GM18520 (cell line): ENCODE results near the gene KIF6.

ENCODE experiments used
- ATAC-seq: cut with Tn5 transposase; IDR thresholded peaks from one replicate; pipeline ENCODE4 v1.9.1; 2021; ENCODE audit not compliant: unreplicated experiment

KIF6 gene

DNA sequence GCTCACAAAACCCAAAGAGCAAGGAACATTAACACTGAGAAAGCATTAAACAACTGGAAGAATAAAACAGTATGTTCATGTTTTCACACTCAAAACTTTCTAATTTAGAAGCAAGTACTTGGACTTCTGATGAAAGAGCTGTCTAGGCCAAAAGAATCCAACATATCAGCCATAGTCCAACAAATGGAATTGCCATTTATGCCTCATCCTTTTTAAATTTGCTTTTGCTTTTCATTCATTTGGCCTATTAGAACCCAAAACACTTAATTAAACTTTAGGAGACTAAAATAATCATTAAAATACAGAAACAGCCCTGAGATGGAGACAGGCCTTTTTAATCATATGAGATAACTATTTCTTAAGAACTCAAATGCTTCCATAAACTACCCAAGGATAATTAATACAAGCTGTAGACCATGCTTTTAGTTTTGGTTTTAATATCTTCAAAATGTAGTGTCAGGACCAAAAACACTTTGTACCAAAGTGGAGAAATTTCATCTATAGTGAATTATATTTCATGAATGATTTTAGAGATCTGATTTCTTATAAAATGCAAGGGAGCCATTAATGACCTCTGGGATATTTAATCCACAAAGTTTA is 166.5 kb downstream of the KIF6 start:
- ATAC-seq = no peak

GRCh38 chr6:39558079-39558478 is 167.1 kb downstream of the KIF6 start:
- ATAC-seq = no peak

DNA sequence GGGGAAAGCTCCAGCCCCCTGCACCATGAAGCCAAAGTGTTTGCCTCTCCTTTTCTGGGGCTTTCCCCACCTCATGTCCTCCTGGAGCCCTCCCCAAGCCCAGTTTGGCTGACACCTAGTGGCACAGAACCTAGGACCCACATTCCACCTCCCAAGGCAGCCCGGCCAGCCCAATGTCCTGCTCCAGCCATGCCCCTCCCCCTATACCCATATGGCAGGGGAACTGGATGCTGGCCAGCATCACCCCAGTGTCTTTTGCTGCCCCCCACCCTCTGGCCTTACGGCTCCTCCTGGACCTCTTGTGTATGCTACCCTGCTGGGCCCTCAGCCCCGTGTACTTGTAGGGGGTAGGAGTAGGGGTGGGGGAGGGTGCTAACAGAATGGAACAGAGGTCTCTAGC is 170.1 kb downstream of the KIF6 start:
- no peak for ATAC-seq

- no peak for ATAC-seq
These were observed 171.1 kb downstream of the KIF6 start for GRCh38 chr6:39553860-39554802.

GRCh38 chr6:39553029-39553428 is 172.2 kb downstream of the KIF6 start:
- no peak for ATAC-seq

DNA sequence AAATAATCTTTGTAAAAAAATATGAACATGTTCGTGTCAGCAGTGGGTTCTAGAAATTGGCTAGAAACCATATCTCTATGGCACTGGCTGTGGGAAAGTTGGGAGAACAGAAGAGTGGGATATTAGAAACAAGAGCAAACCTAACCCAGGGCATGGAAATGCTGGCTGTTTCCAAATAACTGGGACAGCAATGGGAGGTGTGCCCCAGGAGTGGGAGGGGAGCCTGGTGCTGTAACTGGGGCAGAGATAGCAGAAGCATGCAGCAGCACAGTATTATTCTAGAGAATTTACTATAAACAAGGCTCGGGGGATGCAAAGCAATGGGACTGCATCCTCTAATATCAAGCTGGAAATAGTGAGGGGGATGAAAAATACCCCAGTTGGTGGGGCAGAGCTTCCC is 175.0 kb downstream of the KIF6 start:
- ATAC-seq = no peak

- no peak for ATAC-seq
These were observed 178.5 kb downstream of the KIF6 start for GRCh38 chr6:39546731-39547130.

- ATAC-seq = no peak
These were observed 181.3 kb downstream of the KIF6 start for GRCh38 chr6:39543950-39544349.

- no peak for ATAC-seq
These were observed 182.1 kb downstream of the KIF6 start for GRCh38 chr6:39543095-39543494.

DNA sequence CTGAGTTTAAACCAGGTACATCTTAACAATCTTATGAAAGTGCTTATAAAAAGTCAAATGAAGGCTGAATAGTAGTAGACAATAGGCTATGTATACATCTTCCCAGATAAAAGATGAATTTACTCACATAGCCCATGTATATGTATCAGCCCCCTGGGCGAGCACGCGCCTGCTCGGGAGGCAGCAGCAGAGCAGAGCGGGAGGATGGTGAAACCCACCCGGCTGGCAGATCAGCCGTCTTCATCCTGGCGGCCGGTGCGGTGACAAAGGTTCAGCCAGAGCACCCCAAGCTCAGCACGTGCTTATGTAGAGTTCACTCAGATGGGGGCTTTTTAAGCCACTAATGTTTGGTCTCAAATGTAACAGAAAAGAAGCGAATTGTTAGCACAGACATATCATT is 184.8 kb downstream of the KIF6 start:
- no peak for ATAC-seq

DNA sequence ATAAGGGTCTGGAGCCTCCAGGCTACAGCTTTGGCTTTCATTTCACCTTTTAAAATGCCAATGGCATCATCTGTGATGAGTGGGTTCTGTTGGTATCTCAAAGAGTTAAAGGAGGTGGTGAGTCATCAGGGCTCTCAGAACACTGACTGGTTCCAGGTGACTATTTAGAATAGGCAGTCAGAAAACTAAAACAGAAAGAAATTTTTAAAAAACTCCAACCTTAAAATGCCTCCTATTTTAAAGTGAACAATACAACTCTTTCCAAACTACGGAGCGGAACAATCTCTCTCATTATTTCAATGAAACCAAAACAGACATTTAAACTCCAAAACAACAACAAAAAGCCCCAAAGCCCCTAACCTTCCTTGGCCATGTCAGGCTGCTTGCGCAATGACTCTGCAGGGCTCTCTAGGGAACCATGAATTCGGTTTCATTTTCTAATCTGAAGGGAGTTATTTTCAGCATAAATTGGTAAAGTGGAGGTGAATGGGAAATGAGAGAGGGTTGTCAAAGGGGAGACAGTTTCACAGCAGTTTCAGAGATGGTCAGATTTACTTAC is 194.9 kb downstream of the KIF6 start:
- ATAC-seq = peak; percentile 94

DNA sequence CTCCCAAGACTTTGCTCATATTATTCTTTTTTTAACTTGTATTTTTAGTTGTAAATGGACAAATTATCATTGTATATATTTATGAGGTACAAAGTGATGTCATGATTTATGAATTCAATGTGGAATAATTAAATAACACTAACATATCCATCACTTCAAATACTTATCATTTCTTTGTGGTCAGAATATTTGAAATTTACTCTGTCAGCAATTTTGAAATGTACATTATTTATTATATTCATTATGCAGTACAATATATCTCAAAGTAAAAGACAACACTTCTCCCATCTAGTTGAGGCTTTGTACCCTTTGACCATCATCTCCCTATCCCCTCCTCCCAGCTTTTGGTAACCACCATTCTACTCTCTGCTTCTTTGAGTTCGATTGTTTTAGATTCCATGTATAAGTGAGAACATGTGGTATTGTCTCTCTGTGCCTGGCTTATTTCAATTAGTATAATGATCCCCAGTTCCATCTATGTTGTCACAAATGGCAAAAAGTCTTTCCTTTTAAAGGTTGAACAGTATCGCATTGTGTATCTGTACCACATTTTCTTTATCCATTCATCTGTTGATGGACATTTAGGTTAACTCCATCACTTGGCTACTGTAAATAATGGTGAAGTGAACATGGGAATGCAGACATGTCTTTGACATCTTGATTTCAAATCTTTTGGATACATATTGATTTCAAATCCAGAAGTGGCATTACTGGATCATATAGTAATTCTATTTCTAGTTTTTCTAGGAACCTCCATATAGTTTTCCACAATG is 197.2 kb downstream of the KIF6 start:
- ATAC-seq = no peak

- no peak for ATAC-seq
These were observed 201.2 kb downstream of the KIF6 start for GRCh38 chr6:39524007-39524406.

GRCh38 chr6:39521958-39522357 is 203.2 kb downstream of the KIF6 start:
- no peak for ATAC-seq

DNA sequence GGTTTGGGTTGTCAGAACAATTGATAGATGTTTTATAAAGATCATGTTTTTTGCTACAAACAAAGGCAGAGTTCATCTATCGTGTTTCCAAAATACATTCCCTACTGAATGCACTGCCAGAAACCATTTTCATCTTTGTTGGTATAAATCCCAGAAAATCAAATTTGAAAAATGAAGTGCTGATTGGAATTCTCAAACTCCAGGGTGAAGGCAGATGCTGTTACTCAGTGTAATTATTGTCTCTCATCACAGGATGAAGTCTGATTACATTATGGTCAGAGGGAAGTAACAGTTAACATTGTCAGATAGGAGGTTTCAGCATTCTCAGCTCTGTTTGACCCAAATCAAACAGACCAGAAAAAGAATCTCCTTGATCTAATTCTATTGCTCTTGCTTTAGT is 204.3 kb downstream of the KIF6 start:
- ATAC-seq = no peak

GRCh38 chr6:39520411-39520810 is 204.8 kb downstream of the KIF6 start:
- no peak for ATAC-seq

- ATAC-seq = no peak
These were observed 207.0 kb downstream of the KIF6 start for GRCh38 chr6:39518221-39518620.

GRCh38 chr6:39517756-39518155 is 207.5 kb downstream of the KIF6 start:
- no peak for ATAC-seq

GRCh38 chr6:39516471-39516870 is 208.7 kb downstream of the KIF6 start:
- no peak for ATAC-seq

DNA sequence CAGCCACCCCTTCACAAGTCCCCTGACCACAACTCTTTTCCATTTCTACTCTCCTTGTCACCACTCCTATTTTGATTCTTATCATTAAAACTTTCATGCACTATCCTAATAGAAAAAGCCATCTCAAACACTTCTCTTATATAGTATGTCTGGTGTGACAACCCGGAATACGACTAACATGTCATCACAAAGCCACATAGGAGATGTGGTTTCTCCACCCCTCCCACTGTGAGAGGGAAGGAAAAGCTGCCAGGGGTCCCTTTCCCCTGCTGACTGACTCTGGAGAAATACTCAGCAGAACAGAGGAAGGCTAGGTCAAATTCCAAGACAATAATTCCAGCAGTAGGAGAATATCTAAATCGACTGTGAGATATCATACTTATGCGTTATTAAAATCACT is 209.7 kb downstream of the KIF6 start:
- no peak for ATAC-seq

DNA sequence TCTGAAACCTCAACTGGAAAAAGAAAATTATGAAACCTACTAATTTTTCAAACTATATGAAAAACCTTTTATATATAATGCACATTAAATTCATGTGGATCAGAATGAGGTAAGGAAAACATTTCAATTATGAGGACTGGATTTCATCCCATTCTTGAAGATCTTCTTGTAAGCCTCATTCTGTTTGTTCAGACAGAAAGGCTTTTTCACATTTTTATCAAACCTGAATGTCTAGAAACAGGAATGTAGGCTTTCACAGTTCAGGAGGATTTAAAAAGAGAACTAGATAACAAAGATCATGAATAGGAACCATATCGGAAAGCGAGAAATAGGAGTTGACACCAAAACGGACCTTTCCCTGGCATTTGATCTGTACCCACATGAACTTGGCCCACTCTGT is 210.2 kb downstream of the KIF6 start:
- ATAC-seq = no peak
